Measurements from ENCODE around the gene P2RX1. TPM values are rescaled to one million over a fixed set of nuclear protein-coding genes. Genes with fewer than 3 reads are reported as not detected.
A peak's percentile ranks its signal among the peaks of the same experiment; 100 is the strongest.

The P2RX1 gene
- total RNA-seq, 6 experiments from 2014 or later: 0.08 TPM; not detected in 5

DNA sequence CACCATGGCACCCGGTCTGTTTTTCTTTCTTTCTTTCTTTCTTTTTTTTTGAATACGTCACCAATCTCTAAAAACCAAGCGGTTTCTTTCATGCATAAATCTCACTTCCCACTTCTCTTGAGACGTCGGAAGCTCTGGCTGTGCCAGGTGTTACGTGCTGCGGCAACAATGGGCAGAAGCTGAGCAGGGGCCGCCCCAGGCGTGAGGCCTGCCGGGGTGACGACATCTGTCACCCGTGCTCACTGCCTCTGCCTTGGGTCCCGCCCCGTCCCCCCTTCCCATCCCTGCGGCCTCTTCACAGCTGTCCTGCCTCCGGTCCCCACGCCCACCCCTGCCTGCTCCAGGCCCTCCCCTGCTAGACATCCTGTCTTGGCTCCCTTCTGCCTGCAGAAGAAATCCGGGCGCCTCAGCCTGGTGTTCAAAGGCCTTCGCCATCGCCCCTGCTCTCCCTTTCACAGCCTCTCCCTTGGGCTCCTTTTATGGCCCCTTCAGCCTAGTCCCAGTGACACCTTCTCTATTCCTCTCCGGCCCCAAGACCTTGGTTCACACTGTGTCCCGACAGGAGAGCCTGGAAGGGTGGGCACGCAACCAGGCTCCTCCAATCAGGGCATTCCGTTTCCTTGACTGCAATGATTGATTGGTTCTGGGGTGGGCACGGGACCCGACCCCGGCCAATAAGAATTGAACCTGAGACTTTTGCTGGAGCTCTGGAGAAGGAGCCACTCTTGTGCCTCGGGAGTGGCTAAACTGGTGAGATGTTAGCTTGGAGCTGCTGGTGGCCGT, 4.8 kb downstream of the P2RX1 start:
- TF ChIP-seq, protein P1, sequence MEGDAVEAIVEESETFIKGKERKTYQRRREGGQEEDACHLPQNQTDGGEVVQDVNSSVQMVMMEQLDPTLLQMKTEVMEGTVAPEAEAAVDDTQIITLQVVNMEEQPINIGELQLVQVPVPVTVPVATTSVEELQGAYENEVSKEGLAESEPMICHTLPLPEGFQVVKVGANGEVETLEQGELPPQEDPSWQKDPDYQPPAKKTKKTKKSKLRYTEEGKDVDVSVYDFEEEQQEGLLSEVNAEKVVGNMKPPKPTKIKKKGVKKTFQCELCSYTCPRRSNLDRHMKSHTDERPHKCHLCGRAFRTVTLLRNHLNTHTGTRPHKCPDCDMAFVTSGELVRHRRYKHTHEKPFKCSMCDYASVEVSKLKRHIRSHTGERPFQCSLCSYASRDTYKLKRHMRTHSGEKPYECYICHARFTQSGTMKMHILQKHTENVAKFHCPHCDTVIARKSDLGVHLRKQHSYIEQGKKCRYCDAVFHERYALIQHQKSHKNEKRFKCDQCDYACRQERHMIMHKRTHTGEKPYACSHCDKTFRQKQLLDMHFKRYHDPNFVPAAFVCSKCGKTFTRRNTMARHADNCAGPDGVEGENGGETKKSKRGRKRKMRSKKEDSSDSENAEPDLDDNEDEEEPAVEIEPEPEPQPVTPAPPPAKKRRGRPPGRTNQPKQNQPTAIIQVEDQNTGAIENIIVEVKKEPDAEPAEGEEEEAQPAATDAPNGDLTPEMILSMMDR (IDR thresholded peaks at IDR 0.05): no peak
- DNase-seq: no peak
- Mint-ChIP-seq H3K4me3 (no peak overlapping the region), H3K27ac (no peak overlapping the region), H3K4me1 (ENCODE audit: low read depth) (0 out of 2 replicates have a peak, but pooled peaks cover 4% of the 10 kb centered on the region), H3K27me3 (ENCODE audit: insufficient read depth) (peaks cover 6% of the 10 kb centered on the region), H3K9me3 (no peaks in the 10 kb centered on the region), H3K36me3 (ENCODE audit: low read depth) (no peaks in the 10 kb centered on the region)

DNA sequence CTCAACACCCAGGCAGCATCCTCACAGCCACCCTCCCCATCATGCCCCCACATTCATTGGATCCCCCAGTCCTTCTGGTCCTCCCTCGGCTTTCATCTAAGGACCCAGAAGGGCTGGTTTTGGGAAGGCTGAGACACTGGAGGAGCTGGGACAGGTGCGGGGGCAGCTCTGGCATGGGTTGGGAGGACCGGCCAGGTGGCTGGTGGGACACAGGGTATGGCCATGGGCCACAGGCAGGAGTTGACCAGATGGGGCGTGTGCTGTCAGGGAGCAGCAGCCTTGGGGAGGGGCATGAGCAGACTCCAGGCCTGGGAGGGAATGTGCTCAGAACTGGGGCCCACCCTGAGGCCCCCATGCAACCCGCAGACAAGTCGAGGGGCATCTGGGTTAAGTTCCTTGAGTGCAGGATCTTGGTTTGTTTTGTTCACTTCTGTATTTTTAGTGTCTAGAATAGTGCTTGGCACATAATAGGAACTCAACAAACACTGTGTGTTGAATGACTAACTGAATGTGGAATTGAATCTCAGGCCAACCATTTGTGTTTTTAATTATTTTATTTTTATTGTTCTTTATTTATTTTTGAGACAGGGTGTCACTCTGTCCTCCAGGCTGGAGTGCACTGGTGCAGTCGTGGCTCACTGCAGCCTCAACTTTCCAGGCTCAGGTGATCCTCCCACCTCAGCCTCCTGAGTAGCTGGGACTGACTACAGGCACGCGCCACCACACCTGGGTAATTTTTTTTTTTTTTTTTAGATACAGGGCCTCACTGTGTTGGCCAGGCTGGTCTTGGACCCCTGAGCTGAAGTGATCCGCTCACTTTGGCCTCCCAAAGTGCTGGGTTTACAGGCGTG, 5.6 kb downstream of the P2RX1 start:
- H3K27ac Mint-ChIP-seq: no peak overlapping the region
- TF ChIP-seq, protein P1 (IDR thresholded peaks at IDR 0.05): no peak
- H3K9me3 Mint-ChIP-seq: no peaks in the 10 kb centered on the region
- no peaks in the 10 kb centered on the region for H3K36me3 Mint-ChIP-seq (ENCODE audit: low read depth)
- no peak for DNase-seq
- 0 out of 2 replicates have a peak, but pooled peaks cover 4% of the 10 kb centered on the region for H3K4me1 Mint-ChIP-seq (ENCODE audit: low read depth)
- no peak overlapping the region for H3K4me3 Mint-ChIP-seq
- H3K27me3 Mint-ChIP-seq (ENCODE audit: insufficient read depth): peaks cover 6% of the 10 kb centered on the region

DNA sequence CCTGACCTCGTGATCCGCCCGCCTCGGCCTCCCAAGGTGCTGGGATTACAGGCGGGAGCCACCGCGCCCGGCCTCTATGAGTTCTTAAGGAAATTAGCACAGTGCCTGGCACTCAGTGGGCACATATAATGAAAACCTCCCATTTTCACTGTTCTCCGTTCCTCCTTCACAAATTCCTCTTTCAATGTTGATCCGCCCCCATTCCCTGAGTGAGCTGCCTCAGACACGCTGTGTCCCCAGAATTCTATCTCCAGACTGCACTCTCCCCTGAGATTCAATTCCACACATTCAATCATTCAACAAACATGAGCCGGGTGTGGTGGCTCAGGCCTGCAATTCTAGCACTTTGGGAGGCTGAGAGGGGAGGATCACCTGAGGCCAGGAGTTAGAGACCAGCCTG, 7.0 kb downstream of the P2RX1 start:
- Mint-ChIP-seq H3K36me3 (ENCODE audit: low read depth) (no peaks in the 10 kb centered on the region), H3K4me3 (no peak overlapping the region), H3K9me3 (no peaks in the 10 kb centered on the region), H3K27me3 (ENCODE audit: insufficient read depth) (peaks cover 6% of the 10 kb centered on the region), H3K27ac (no peak overlapping the region), H3K4me1 (ENCODE audit: low read depth) (0 out of 2 replicates have a peak, but pooled peaks cover 4% of the 10 kb centered on the region)
- no peak for DNase-seq
- TF ChIP-seq, protein P1 (IDR thresholded peaks at IDR 0.05): no peak

DNA sequence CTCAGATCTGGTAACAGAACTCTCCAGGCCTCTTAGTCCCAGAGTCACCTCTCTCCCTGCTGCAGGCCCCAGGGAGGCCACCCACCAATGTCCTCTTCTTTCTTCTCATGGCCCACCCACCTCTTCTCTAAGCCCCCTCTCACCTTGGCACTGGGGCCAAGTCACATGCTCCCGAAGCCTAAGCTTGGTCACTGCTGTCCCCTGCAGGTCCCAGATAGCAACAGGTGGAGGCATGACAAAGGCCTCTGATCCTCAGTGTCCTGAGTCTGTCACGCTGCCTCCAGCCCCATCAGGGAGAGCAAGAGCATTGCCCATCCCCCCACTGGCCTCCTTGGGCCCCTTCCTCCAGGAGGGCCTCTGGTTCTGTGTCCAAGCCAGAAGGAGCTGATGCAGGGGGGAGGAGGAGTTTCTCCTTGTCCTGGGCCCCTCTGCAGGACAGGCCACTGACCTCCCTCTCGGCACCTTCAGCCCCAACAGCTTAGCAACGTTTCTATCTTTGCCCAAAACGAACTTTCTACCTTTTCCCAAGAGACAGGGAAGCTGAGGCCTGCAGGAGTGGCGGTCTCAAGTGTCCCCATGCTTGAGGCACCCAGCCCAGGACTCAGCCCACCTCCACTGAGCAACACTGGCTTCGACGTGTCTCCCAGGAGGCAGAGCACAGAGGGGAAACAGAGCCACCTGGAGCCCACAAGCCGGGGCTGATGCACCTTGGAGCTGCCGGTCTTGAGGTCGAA, 8.6 kb downstream of the P2RX1 start:
- Mint-ChIP-seq H3K27ac (no peak overlapping the region), H3K4me1 (ENCODE audit: low read depth) (no peaks in the 10 kb centered on the region), H3K9me3 (no peaks in the 10 kb centered on the region), H3K4me3 (no peak overlapping the region), H3K36me3 (ENCODE audit: low read depth) (no peaks in the 10 kb centered on the region), H3K27me3 (ENCODE audit: insufficient read depth) (peaks cover 6% of the 10 kb centered on the region)
- DNase-seq: no peak
- TF ChIP-seq, protein P1 (IDR thresholded peaks at IDR 0.05): peak; percentile 35; the same call in 1 of the 2 replicates

DNA sequence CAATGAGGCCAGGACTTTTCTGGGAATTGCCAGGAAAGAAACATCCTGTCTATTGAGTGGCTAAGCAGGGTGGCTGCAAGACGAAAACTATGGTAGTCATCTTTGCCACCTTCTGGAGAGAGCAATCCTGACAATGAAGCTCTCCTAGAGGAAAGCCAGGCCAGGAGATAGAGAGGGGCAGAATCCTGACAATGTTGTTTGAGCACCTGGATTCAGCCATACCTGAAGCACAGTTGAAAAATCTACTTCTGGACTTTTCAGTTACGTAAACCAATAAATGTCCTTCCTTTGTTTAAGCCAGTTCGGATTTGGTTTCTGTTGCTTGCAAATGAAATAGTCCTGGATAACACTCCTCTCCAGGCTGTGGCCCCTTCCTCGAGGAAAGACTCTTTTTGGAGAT, 9.4 kb downstream of the P2RX1 start:
- no peak for DNase-seq
- H3K27me3 Mint-ChIP-seq (ENCODE audit: insufficient read depth): peaks cover 4% of the 10 kb centered on the region; the same call in 1 of the 2 replicates
- no peak overlapping the region for H3K27ac Mint-ChIP-seq
- H3K36me3 Mint-ChIP-seq (ENCODE audit: low read depth): no peaks in the 10 kb centered on the region
- H3K4me1 Mint-ChIP-seq (ENCODE audit: low read depth): no peaks in the 10 kb centered on the region
- TF ChIP-seq, protein P1 (IDR thresholded peaks at IDR 0.05): no peak
- no peak overlapping the region for H3K4me3 Mint-ChIP-seq
- H3K9me3 Mint-ChIP-seq: no peaks in the 10 kb centered on the region
